ENCODE data around the gene DUSP1.

DUSP1 gene

GRCh38 chr5:172729588-172729987 is 41.4 kb downstream of the DUSP1 start:
- no peak for TF ChIP-seq CTCF (IDR thresholded peaks at IDR 0.05; ENCODE audit: insufficient read depth, low read length, poor library complexity, severe bottlenecking)
- no peak for TF ChIP-seq EZH2phosphoT487 (conservative IDR thresholded peaks at IDR 0.05; ENCODE audit: low read length)
- Histone ChIP-seq H3K36me3 (ENCODE audit: low read length) (no peaks in the 10 kb centered on the region), H3K4me3 (ENCODE audit: insufficient read depth, low read length, poor library complexity, severe bottlenecking) (no peak overlapping the region), H3K27me3 (ENCODE audit: low read length) (no peaks in the 10 kb centered on the region), H4K20me1 (ENCODE audit: low read depth, low read length) (no peaks in the 10 kb centered on the region), H3K27ac (ENCODE audit: low read depth, low read length) (no peak overlapping the region), H3K79me2 (ENCODE audit: insufficient read depth, low read length) (no peaks in the 10 kb centered on the region), H3F3A (ENCODE audit: insufficient read depth) (no peaks in the 10 kb centered on the region), H3K9me2 (replicated peaks; ENCODE audit: insufficient read depth, low read length) (no peaks in the 10 kb centered on the region), H3K9me3 (ENCODE audit: insufficient read depth, low read length) (no peaks in the 10 kb centered on the region), H2AFZ (ENCODE audit: low read depth, low read length, severe bottlenecking) (no peak overlapping the region), H3K4me2 (ENCODE audit: low read depth, low read length, poor library complexity, severe bottlenecking) (no peak overlapping the region), H3K9ac (ENCODE audit: low read length) (no peak overlapping the region)

- H3K4me3 ChIP-seq (ENCODE audit: insufficient read depth, low read length, poor library complexity, severe bottlenecking): no peak overlapping the region
- H3K27me3 ChIP-seq (ENCODE audit: low read length): no peaks in the 10 kb centered on the region
- no peak overlapping the region for H3K27ac ChIP-seq (ENCODE audit: low read depth, low read length)
- H3F3A ChIP-seq (ENCODE audit: insufficient read depth): no peaks in the 10 kb centered on the region
- no peak for TF ChIP-seq CTCF (IDR thresholded peaks at IDR 0.05; ENCODE audit: insufficient read depth, low read length, poor library complexity, severe bottlenecking)
- no peak for TF ChIP-seq EZH2phosphoT487 (conservative IDR thresholded peaks at IDR 0.05; ENCODE audit: low read length)
- H3K9ac ChIP-seq (ENCODE audit: low read length): no peak overlapping the region
- H3K79me2 ChIP-seq (ENCODE audit: insufficient read depth, low read length): no peaks in the 10 kb centered on the region
- no peaks in the 10 kb centered on the region for H3K9me3 ChIP-seq (ENCODE audit: insufficient read depth, low read length)
- H3K9me2 ChIP-seq (replicated peaks; ENCODE audit: insufficient read depth, low read length): no peaks in the 10 kb centered on the region
- no peak overlapping the region for H2AFZ ChIP-seq (ENCODE audit: low read depth, low read length, severe bottlenecking)
- H3K36me3 ChIP-seq (ENCODE audit: low read length): no peaks in the 10 kb centered on the region
- H4K20me1 ChIP-seq (ENCODE audit: low read depth, low read length): no peaks in the 10 kb centered on the region
- H3K4me2 ChIP-seq (ENCODE audit: low read depth, low read length, poor library complexity, severe bottlenecking): no peak overlapping the region
Observed at GRCh38 chr5:172728481-172729241, 42.3 kb downstream of the DUSP1 start.

DNA sequence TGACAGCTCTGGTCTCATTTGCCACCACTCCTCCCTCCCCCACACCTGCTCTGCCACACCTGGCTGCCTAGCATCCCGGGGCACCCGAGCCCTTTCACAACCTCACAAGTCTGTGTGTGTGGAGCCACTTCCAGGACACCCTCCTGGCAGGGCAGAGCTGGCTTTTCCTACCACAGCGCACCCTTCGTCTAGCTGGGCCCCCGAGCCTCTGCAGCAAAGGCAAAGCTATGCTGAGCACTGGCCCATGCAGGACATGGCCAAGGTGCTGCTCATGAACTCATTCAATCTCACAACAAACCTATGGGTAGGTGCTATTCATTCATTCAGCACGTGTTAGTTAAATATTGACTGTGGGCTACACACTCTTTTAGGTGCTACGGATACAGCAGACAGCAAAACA is 43.4 kb downstream of the DUSP1 start:
- TF ChIP-seq EZH2phosphoT487 (conservative IDR thresholded peaks at IDR 0.05; ENCODE audit: low read length): no peak
- no peak for TF ChIP-seq CTCF (IDR thresholded peaks at IDR 0.05; ENCODE audit: insufficient read depth, low read length, poor library complexity, severe bottlenecking)
- Histone ChIP-seq H2AFZ (ENCODE audit: low read depth, low read length, severe bottlenecking) (no peak overlapping the region), H3K4me2 (ENCODE audit: low read depth, low read length, poor library complexity, severe bottlenecking) (no peak overlapping the region), H3K79me2 (ENCODE audit: insufficient read depth, low read length) (no peaks in the 10 kb centered on the region), H4K20me1 (ENCODE audit: low read depth, low read length) (no peaks in the 10 kb centered on the region), H3K4me3 (ENCODE audit: insufficient read depth, low read length, poor library complexity, severe bottlenecking) (no peak overlapping the region), H3K27me3 (ENCODE audit: low read length) (no peaks in the 10 kb centered on the region), H3K27ac (ENCODE audit: low read depth, low read length) (no peak overlapping the region), H3K9ac (ENCODE audit: low read length) (no peak overlapping the region), H3K36me3 (ENCODE audit: low read length) (no peaks in the 10 kb centered on the region), H3K9me3 (ENCODE audit: insufficient read depth, low read length) (no peaks in the 10 kb centered on the region), H3F3A (ENCODE audit: insufficient read depth) (no peaks in the 10 kb centered on the region), H3K9me2 (replicated peaks; ENCODE audit: insufficient read depth, low read length) (no peaks in the 10 kb centered on the region)

Measured in SU-DHL-6 (cell line).